Kidney epithelial cell (primary cell): Measurements from ENCODE around the gene FUT6. TPM values are rescaled to one million over a fixed set of nuclear protein-coding genes. Genes with fewer than 3 reads are reported as not detected.

ENCODE experiments used
- DNase-seq: peaks from one replicate; pipeline ENCODE4 v3.0.0-alpha.2; 2010; ENCODE audit warnings: low read depth
- H3K27me3 ChIP-seq: 2 replicates; pipeline ENCODE4 v1.6.0; 2011; ENCODE audit warnings: low read length; ENCODE audit not compliant: control insufficient read depth, insufficient read depth
- H3K36me3 ChIP-seq: 2 replicates; pipeline ENCODE4 v1.5.1; 2011; ENCODE audit warnings: low read length; ENCODE audit not compliant: control insufficient read depth, insufficient read depth
- H3K4me3 ChIP-seq: 2 replicates; pipeline ENCODE4 v1.5.1; 2011; ENCODE audit warnings: low read depth, mild to moderate bottlenecking, control low read depth, low read length
- CTCF ChIP-seq: IDR thresholded peaks from 2 replicates; pipeline ENCODE4 v1.5.1; 2011; ENCODE audit warnings: mild to moderate bottlenecking, moderate library complexity, low read length, control low read depth, inconsistent platforms; ENCODE audit not compliant: insufficient read depth, poor library complexity, severe bottlenecking
- total RNA-seq: library from RNA; depleted of rRNA; stranded (reverse); fragments of >200 nt; gene quantifications from 2 replicates; pipeline ENCODE4 v1.2.3, GENCODE V29; 2015

Gene FUT6
- total RNA-seq, 1 donor from 2014 or later, result 0.84 TPM

DNA sequence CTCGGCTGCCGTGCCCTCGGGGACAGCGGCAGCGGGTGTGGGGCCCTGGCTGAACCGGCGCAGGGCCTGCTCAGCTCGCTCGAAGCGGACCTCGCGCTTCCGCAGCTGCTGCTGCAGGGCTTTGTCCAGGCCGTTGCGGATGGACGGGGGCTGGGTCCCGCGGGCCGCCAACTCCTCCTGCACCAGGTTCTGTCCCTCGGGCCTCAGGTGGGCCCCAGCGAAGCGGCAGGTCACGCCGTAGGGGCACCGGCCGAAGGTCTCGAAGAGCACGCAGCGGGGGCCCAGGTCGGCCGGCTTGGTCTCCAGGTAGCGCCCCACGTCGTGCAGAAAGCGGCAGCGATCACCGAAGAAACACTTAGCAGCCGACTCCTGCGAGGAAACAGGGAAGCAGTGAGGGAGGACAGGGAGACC, 50.1 kb downstream of the FUT6 start:
- H3K36me3 ChIP-seq, result peaks cover 1% of the 10 kb centered on the region
- TF ChIP-seq CTCF, result no peak
- H3K27me3 ChIP-seq, result no peaks in the 10 kb centered on the region
- no peak for DNase-seq
- H3K4me3 ChIP-seq, result no peak overlapping the region

GRCh38 chr19:5788422-5788821, 51.1 kb downstream of the FUT6 start:
- no peak for DNase-seq
- Histone ChIP-seq H3K27me3 (no peaks in the 10 kb centered on the region), H3K36me3 (peaks cover 3% of the 10 kb centered on the region)

GRCh38 chr19:5787409-5788182, 51.9 kb downstream of the FUT6 start:
- Histone ChIP-seq H3K36me3 (peaks cover 3% of the 10 kb centered on the region), H3K4me3 (no peak overlapping the region)
- no peak for TF ChIP-seq CTCF

More at GRCh38 chr19:5788422-5788821, 51.1 kb downstream of the FUT6 start:
- TF ChIP-seq CTCF, result no peak
- H3K4me3 ChIP-seq, result no peak overlapping the region

DNA sequence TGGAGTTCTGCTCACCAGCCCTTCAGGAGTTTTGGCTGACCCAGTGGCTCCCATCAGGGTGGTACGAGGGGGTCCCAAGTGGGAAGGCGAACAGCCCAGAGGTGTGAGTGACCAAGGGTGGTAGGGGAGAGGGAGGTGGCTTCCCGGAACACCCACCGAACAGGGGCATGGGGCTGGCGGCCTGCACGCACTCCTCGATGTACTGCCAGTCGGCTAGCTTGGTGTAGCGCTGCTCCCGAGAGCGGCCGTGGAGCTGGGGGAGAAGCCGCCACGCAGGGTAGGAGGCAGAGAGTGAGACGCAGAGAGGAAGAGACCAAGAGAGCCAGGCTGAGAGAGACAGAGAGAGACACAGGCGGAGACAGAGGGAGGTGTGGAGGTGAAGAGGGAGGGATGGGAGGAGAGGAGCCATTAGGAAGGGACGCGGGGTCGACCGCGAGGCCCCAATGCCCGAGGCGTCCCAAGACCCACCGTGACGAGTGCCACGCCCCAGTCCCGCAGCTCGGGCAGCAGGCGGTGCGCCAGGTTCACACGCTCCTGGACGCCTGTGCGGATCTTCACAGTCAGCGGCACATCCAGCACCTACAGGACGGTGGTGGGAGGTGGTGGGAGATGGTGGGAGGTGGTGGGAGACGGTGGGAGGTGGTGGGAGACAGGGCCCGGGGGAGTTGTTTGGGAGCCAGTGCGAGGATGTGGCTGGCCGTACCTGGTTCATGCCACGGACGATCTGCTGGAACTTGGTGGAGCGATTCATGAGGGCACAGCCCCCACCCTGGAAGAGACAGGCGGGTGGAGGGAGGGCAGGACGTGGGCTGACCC, 52.7 kb downstream of the FUT6 start:
- H3K27me3 ChIP-seq, result no peaks in the 10 kb centered on the region
- H3K36me3 ChIP-seq, result peaks cover 3% of the 10 kb centered on the region
- no peak for DNase-seq
- TF ChIP-seq CTCF, result no peak
- H3K4me3 ChIP-seq, result no peak overlapping the region

More at GRCh38 chr19:5787409-5788182, 51.9 kb downstream of the FUT6 start:
- DNase-seq, result no peak
- H3K27me3 ChIP-seq, result no peaks in the 10 kb centered on the region

- TF ChIP-seq CTCF, result no peak
Measured at GRCh38 chr19:5785423-5785822, 54.1 kb downstream of the FUT6 start.

More at GRCh38 chr19:5785423-5785822, 54.1 kb downstream of the FUT6 start:
- no peak for DNase-seq
- Histone ChIP-seq H3K36me3 (peaks cover 3% of the 10 kb centered on the region), H3K27me3 (no peaks in the 10 kb centered on the region), H3K4me3 (no peak overlapping the region)
